ENCODE data around the gene STARD3. TPM values are rescaled to one million over a fixed set of nuclear protein-coding genes. Genes with fewer than 3 reads are reported as not detected.

STARD3 gene
- polyA plus RNA-seq, 1 donor: 52.3 TPM

GRCh38 chr17:39658760-39659159 lies 21.8 kb downstream of the STARD3 start:
- DNase-seq: no peak

- DNase-seq: no peak
Observed at GRCh38 chr17:39659279-39660010, 22.5 kb downstream of the STARD3 start.

- no peak for DNase-seq
Observed at GRCh38 chr17:39660011-39660360, 23.0 kb downstream of the STARD3 start.

GRCh38 chr17:39660397-39661385 lies 23.7 kb downstream of the STARD3 start:
- no peak for DNase-seq

- DNase-seq: no peak
Observed at GRCh38 chr17:39661744-39662541, 25.0 kb downstream of the STARD3 start.

GRCh38 chr17:39662551-39663339 lies 25.8 kb downstream of the STARD3 start:
- no peak for DNase-seq

- no peak for DNase-seq
Observed at GRCh38 chr17:39663340-39663687, 26.4 kb downstream of the STARD3 start.

- DNase-seq: no peak
Observed at GRCh38 chr17:39663688-39664580, 27.0 kb downstream of the STARD3 start.

- no peak for DNase-seq
Observed at GRCh38 chr17:39664581-39665561, 27.9 kb downstream of the STARD3 start, which contains the start of gene TCAP. Gene TCAP (plus strand): TSS chr17:39665349. CDS start chr17:39665360, 11 bp downstream.

GRCh38 chr17:39665642-39666224 lies 28.8 kb downstream of the STARD3 start:
- no peak for DNase-seq

GRCh38 chr17:39666231-39666600 lies 29.3 kb downstream of the STARD3 start:
- no peak for DNase-seq

GRCh38 chr17:39666601-39667261 lies 29.8 kb downstream of the STARD3 start:
- no peak for DNase-seq

- no peak for DNase-seq
Observed at GRCh38 chr17:39667262-39667944, 30.5 kb downstream of the STARD3 start.

- peak; percentile 59 for DNase-seq
Observed at GRCh38 chr17:39667945-39668924, 31.3 kb downstream of the STARD3 start, which contains the start of gene PNMT. Gene PNMT (plus strand): TSS chr17:39668453. CDS start chr17:39668476, 23 bp downstream.

- DNase-seq: no peak
Observed at GRCh38 chr17:39669897-39670735, 33.2 kb downstream of the STARD3 start.

Measured in left kidney (tissue), 2 donors.